Osteoblast (primary cell): ENCODE results near the gene TTC39B. TPM values are rescaled to one million over a fixed set of nuclear protein-coding genes. Genes with fewer than 3 reads are reported as not detected.
"Not testable (repeated sequence)": the region's sequence is repeated elsewhere in the genome, so short reads cannot be mapped to it uniquely, and the experiment has no call there.

ENCODE experiments used
- DNase-seq: peaks from one replicate; pipeline ENCODE4 v3.0.0; 2011; ENCODE audit warnings: low spot score, mixed read lengths; ENCODE audit not compliant: insufficient read length; ENCODE audit errors: missing footprints
- H2AFZ ChIP-seq: 2 replicates; pipeline ENCODE4 v1.6.0; 2011; ENCODE audit warnings: mild to moderate bottlenecking, low read length
- H3K27ac ChIP-seq: 2 replicates; pipeline ENCODE4 v1.5.1; 2011; ENCODE audit warnings: mild to moderate bottlenecking, low read depth, low read length, moderate library complexity
- H3K27me3 ChIP-seq: 2 replicates; pipeline ENCODE4 v1.6.0; 2012; ENCODE audit warnings: mild to moderate bottlenecking, control low read depth, inconsistent platforms, low read length, moderate library complexity; ENCODE audit not compliant: insufficient read depth
- H3K36me3 ChIP-seq: 2 replicates; pipeline ENCODE4 v1.5.1; 2011; ENCODE audit warnings: mild to moderate bottlenecking, low read length, control low read depth, moderate library complexity; ENCODE audit not compliant: insufficient read depth
- H3K4me1 ChIP-seq: 2 replicates; pipeline ENCODE4 v1.5.1; 2011; ENCODE audit warnings: mild to moderate bottlenecking, low read length, control low read depth, moderate library complexity; ENCODE audit not compliant: insufficient read depth
- H3K4me2 ChIP-seq: 2 replicates; pipeline ENCODE4 v1.6.0; 2011; ENCODE audit warnings: mild to moderate bottlenecking, low read length; ENCODE audit not compliant: insufficient read depth
- H3K4me3 ChIP-seq: fragments of 200-600 bp; sonication (generic); 3 replicates; pipeline ENCODE4 v1.5.1; 2012; ENCODE audit warnings: mild to moderate bottlenecking, low read length, inconsistent platforms; ENCODE audit not compliant: insufficient read depth
- H3K79me2 ChIP-seq: 2 replicates; pipeline ENCODE4 v1.6.0; 2012; ENCODE audit warnings: mild to moderate bottlenecking, low read length, control low read depth, inconsistent platforms; ENCODE audit not compliant: insufficient read depth
- H3K9me3 ChIP-seq: 2 replicates; pipeline ENCODE4 v1.5.1; 2011; ENCODE audit warnings: low read depth, low read length, control low read depth
- H4K20me1 ChIP-seq: 2 replicates; pipeline ENCODE4 v1.6.0; 2012; ENCODE audit warnings: mild to moderate bottlenecking, low read length, control low read depth; ENCODE audit not compliant: insufficient read depth
- total RNA-seq: library from RNA; depleted of rRNA; stranded (reverse); fragments of >200 nt; gene quantifications from 2 replicates; pipeline ENCODE4 v1.2.3, GENCODE V29; 2012
- TF ChIP-seq, protein P1 (sequence below): IDR thresholded peaks from 2 replicates; pipeline ENCODE4 v1.5.1; 2011; ENCODE audit warnings: mild to moderate bottlenecking, low read depth, low read length, moderate library complexity; ENCODE audit errors: extremely low read depth

Gene TTC39B
- total RNA-seq, 1 donor = 18.5 TPM

DNA sequence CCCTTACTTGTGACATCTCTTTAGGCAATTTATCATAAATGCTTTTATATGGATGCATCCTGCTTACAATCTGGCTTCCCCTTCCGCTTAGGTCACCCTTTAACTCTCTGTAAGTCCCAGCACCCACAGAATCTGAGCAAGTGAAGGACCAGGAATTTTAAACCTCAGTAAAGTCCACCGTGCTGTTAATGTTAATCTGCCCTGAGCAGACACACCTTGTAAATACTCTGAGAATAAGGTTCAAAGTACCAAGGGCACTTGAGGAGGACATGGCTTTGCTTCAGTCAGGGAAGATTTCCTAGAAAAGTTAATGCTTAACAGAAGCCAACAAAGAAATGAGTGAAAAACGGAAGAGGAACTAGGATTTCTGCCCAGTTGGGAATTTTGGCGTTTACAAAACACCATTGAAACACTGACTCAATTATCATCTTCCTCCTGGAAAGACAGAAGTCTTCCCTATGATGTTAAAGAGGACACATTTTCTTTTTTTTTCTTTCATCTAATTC lies 26.4 kb upstream of the TTC39B start:
- Histone ChIP-seq H3K4me1 (no peaks in the 10 kb centered on the region), H3K36me3 (no peaks in the 10 kb centered on the region), H2AFZ (peak overlapping the region; percentile 44)

DNA sequence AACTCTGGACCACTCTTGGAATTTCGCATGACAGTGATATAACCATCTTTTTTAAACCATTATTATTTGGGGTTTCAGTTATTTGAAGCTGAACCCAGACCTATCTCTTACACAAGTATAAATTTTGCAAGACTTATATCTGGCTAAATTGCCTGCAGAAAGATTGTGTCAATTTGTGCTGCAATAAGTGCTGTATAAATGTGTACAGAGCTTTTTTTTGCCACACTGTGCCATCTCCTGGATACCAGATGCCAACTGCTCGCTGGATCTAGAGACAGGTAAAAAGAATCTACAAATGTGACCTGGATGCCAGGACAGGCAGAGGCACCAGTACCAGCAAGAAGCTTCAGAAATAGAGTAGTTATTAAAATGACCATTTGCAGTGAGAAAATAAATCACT lies 25.9 kb upstream of the TTC39B start:
- no peaks in the 10 kb centered on the region for H3K4me1 ChIP-seq
- H3K79me2 ChIP-seq = no peaks in the 10 kb centered on the region
- no peak overlapping the region for H3K27ac ChIP-seq
- H3K9me3 ChIP-seq = no peaks in the 10 kb centered on the region
- H3K27me3 ChIP-seq = peaks cover 4% of the 10 kb centered on the region
- no peak overlapping the region for H2AFZ ChIP-seq
- H3K4me2 ChIP-seq = no peak overlapping the region
- no peaks in the 10 kb centered on the region for H3K36me3 ChIP-seq
- no peaks in the 10 kb centered on the region for H4K20me1 ChIP-seq
- H3K4me3 ChIP-seq = no peak overlapping the region
- peak; percentile 55 for DNase-seq
- TF ChIP-seq, protein P1, sequence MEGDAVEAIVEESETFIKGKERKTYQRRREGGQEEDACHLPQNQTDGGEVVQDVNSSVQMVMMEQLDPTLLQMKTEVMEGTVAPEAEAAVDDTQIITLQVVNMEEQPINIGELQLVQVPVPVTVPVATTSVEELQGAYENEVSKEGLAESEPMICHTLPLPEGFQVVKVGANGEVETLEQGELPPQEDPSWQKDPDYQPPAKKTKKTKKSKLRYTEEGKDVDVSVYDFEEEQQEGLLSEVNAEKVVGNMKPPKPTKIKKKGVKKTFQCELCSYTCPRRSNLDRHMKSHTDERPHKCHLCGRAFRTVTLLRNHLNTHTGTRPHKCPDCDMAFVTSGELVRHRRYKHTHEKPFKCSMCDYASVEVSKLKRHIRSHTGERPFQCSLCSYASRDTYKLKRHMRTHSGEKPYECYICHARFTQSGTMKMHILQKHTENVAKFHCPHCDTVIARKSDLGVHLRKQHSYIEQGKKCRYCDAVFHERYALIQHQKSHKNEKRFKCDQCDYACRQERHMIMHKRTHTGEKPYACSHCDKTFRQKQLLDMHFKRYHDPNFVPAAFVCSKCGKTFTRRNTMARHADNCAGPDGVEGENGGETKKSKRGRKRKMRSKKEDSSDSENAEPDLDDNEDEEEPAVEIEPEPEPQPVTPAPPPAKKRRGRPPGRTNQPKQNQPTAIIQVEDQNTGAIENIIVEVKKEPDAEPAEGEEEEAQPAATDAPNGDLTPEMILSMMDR = no peak

More for the DNA sequence above, 26.4 kb upstream of the TTC39B start:
- H3K27ac ChIP-seq = no peak overlapping the region
- peaks cover 4% of the 10 kb centered on the region for H3K27me3 ChIP-seq
- DNase-seq = peak; percentile 67
- H3K9me3 ChIP-seq = no peaks in the 10 kb centered on the region
- no peaks in the 10 kb centered on the region for H4K20me1 ChIP-seq
- no peak overlapping the region for H3K4me2 ChIP-seq
- H3K79me2 ChIP-seq = no peaks in the 10 kb centered on the region
- TF ChIP-seq, protein P1 = no peak
- no peak overlapping the region for H3K4me3 ChIP-seq

DNA sequence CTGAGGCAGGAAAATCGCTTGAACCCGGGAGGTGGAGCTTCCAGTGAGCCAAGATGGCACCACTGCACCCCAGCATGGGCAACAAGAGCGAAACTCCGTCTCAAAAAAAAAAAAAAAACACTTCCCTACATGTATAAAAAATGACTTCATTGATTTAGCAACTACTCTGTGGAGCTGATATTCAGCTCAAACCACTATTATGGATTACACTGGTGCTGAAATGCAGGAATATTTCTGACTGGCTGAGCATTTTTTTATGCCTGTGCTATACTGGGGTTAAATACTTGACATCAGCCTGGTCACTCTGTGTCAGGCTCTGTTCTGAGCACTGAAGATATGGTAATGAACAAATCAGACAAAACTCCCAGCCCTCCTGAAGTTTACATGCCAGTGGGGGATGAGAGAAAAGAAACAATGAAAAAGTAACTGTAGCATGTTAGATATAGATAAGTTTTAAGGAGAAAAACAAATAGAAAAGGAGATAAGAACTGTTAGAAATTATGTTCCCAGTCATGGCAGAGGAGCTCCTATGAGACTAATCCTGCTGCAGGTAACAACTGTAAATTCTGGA lies 22.6 kb upstream of the TTC39B start:
- DNase-seq = peak; percentile 72
- H2AFZ ChIP-seq = no peak overlapping the region
- no peaks in the 10 kb centered on the region for H3K4me1 ChIP-seq
- H3K36me3 ChIP-seq = no peaks in the 10 kb centered on the region
- no peak overlapping the region for H3K4me2 ChIP-seq
- H4K20me1 ChIP-seq = no peaks in the 10 kb centered on the region
- no peaks in the 10 kb centered on the region for H3K9me3 ChIP-seq
- TF ChIP-seq, protein P1 = no peak
- H3K27me3 ChIP-seq = peaks cover 2% of the 10 kb centered on the region
- no peak overlapping the region for H3K4me3 ChIP-seq
- H3K79me2 ChIP-seq = no peaks in the 10 kb centered on the region
- no peak overlapping the region for H3K27ac ChIP-seq

DNA sequence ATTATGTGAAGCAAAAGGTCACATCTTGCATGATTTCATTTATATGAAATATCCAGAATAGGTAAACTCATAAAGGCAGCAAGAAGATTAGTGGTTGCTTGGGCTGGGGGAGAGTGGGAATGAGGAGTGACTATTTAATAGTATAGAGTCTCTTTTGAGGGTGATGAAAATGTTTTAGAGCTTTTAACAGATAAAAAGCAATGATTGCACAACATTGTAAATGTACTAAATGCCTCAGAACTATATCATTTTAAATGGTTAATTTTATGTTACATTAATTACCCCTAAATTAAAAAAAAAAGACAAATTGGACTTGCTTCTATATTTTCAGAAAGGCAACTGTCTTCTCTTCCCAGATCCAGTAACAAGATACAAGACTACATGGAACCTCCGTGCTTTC lies 21.9 kb upstream of the TTC39B start:
- no peaks in the 10 kb centered on the region for H3K4me1 ChIP-seq
- H2AFZ ChIP-seq = no peak overlapping the region

DNA sequence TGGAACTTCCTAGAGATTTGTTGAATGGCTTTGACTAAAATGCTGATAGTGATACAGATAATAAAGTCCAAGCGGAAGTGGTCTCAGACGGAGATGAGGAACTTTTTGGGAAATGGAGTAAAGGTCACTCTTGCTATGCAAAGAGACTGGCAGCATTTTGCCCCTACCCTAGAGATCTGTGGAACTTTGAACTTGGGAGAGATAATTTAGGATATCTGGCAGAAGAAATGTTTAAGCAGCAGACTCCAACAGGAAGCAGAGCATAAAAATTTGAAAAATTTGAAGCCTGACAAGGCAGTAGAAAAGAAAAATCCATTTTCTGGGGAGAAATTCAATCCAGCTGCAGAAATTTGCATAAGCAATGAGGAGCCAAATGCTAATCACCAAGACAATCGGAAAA lies 15.7 kb upstream of the TTC39B start:
- not testable (repeated sequence) for H3K4me2 ChIP-seq, H3K4me3 ChIP-seq, H3K27ac ChIP-seq, H4K20me1 ChIP-seq, H3K36me3 ChIP-seq, DNase-seq, H3K27me3 ChIP-seq, H3K9me3 ChIP-seq, H3K79me2 ChIP-seq, H2AFZ ChIP-seq, H3K4me1 ChIP-seq

More for the DNA sequence above, 21.9 kb upstream of the TTC39B start:
- no peaks in the 10 kb centered on the region for H3K36me3 ChIP-seq
- no peak overlapping the region for H3K27ac ChIP-seq
- H4K20me1 ChIP-seq = no peaks in the 10 kb centered on the region
- H3K4me3 ChIP-seq = no peak overlapping the region
- no peaks in the 10 kb centered on the region for H3K79me2 ChIP-seq
- no peaks in the 10 kb centered on the region for H3K27me3 ChIP-seq
- TF ChIP-seq, protein P1 = no peak
- no peaks in the 10 kb centered on the region for H3K9me3 ChIP-seq
- no peak overlapping the region for H3K4me2 ChIP-seq
- no peak for DNase-seq

DNA sequence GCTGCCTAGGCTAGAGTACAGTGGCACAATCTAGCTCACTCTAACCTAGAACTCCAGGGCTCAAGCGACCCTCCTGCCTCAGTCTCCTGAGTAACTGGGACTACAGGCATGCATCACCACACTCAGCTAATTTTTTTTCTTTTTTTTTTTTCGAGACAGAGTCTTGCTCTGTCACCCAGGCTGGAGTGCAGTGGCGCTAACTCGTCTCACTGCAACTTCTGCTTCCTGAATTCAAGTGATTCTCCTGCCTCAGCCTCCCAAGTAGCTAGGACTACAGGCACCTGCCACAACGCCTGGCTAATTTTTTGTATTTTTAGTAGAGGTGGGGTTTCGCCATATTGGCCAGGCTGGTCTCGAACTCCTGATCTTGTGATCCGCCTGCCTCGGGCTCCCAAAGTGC lies 12.6 kb upstream of the TTC39B start:
- H3K36me3 ChIP-seq, H3K4me1 ChIP-seq, H3K27ac ChIP-seq, H3K9me3 ChIP-seq, H3K27me3 ChIP-seq, H3K4me3 ChIP-seq, DNase-seq, H4K20me1 ChIP-seq, H2AFZ ChIP-seq, H3K79me2 ChIP-seq, H3K4me2 ChIP-seq: not testable (repeated sequence)
